ENCODE measurements around the gene ITGA11. TPM values are rescaled to one million over a fixed set of nuclear protein-coding genes. Genes with fewer than 3 reads are reported as not detected.
A peak's percentile ranks its signal among the peaks of the same experiment; 100 is the strongest.

Gene ITGA11
- total and polyA plus RNA-seq, 2 of the 13 experiments (the other 11 are each of a cell fraction or from before 2014, with no cell fraction given): not detected

- TF ChIP-seq SAP130 (CRISPR knock-in tag; IDR thresholded peaks at IDR 0.05; ENCODE audit: low read depth): peak; percentile 78
- peak; percentile 11 for TF ChIP-seq TEAD3 (CRISPR knock-in tag; optimal IDR thresholded peaks at IDR 0.05; ENCODE audit: borderline replicate concordance)
- 0 out of 2 replicates have a peak, but pooled peaks have one; percentile 8 for TF ChIP-seq ATF1 (CRISPR knock-in tag; IDR thresholded peaks at IDR 0.05)
- 0 out of 2 replicates have a peak, but pooled peaks have one; percentile 56 for TF ChIP-seq ZNF546 (CRISPR knock-in tag; conservative IDR thresholded peaks at IDR 0.05)
- peak; percentile 38; the same call in 1 of the 2 replicates for TF ChIP-seq ZNF251 (CRISPR knock-in tag; IDR thresholded peaks at IDR 0.05)
- TF ChIP-seq ARID5B (CRISPR knock-in tag; IDR thresholded peaks at IDR 0.05): peak; percentile 74
- TF ChIP-seq ZFP36L1 (CRISPR knock-in tag; IDR thresholded peaks at IDR 0.05): no peak
- 0 out of 2 replicates have a peak, but pooled peaks have one; percentile 79 for TF ChIP-seq ZNF747 (CRISPR knock-in tag; IDR thresholded peaks at IDR 0.05; ENCODE audit: borderline replicate concordance)
- peak; percentile 74 for TF ChIP-seq AGO1 (IDR thresholded peaks at IDR 0.05; ENCODE audit: low read depth, low read length, poor library complexity, severe bottlenecking)
- 0 out of 2 replicates have a peak, but pooled peaks have one; percentile 49 for TF ChIP-seq ZNF713 (CRISPR knock-in tag; IDR thresholded peaks at IDR 0.05)
- TF ChIP-seq GMEB2 (CRISPR knock-in tag; IDR thresholded peaks at IDR 0.05; ENCODE audit: low read depth): 0 out of 2 replicates have a peak, but pooled peaks have one; percentile 43
- peak; percentile 35; the same call in 1 of the 2 replicates for TF ChIP-seq MEIS2 (CRISPR knock-in tag; IDR thresholded peaks at IDR 0.05)
- peak; percentile 50 for TF ChIP-seq IKZF4 (CRISPR knock-in tag; IDR thresholded peaks at IDR 0.05; ENCODE audit: borderline replicate concordance, low read depth, not compliant biosample characterization)
- TF ChIP-seq TRIM22 (IDR thresholded peaks at IDR 0.05): no peak
- peak; percentile 87 for TF ChIP-seq ZNF777 (CRISPR knock-in tag; IDR thresholded peaks at IDR 0.05)
- peak; percentile 93 for TF ChIP-seq ZNF264 (CRISPR knock-in tag; IDR thresholded peaks at IDR 0.05)
- TF ChIP-seq TOE1 (CRISPR knock-in tag; IDR thresholded peaks at IDR 0.05): peak; percentile 60
- peak; percentile 46; the same call in 1 of the 2 replicates for TF ChIP-seq CREB1 (IDR thresholded peaks at IDR 0.05)
- peak; percentile 64; the same call in 1 of the 2 replicates for TF ChIP-seq CREB1 (CRISPR knock-in tag; IDR thresholded peaks at IDR 0.05)
- peak; percentile 82 for TF ChIP-seq PHF20 (CRISPR knock-in tag; IDR thresholded peaks at IDR 0.05)
- TF ChIP-seq SMAD1 (CRISPR knock-in tag; IDR thresholded peaks at IDR 0.05; ENCODE audit: borderline replicate concordance, low read depth): peak; percentile 79; the same call in 1 of the 2 replicates
- peak; percentile 73 for TF ChIP-seq RXRA (CRISPR knock-in tag; IDR thresholded peaks at IDR 0.05)
- 0 out of 2 replicates have a peak, but pooled peaks have one; percentile 57 for TF ChIP-seq ZSCAN25 (CRISPR knock-in tag; IDR thresholded peaks at IDR 0.05)
Measured at GRCh38 chr15:68277603-68278344, 154.2 kb downstream of the ITGA11 start, which contains the start of gene FEM1B (continued).
